SIG-M5 treated with dmso at 0.1 percent for 504 hours (cell line): ENCODE data around the gene CCN6.
"Not testable (repeated sequence)": the region's sequence is repeated elsewhere in the genome, so short reads cannot be mapped to it uniquely, and the experiment has no call there.

Experiments
- DNase-seq: peaks from one replicate; lab custom pipeline; 2025; ENCODE audit not compliant: unreplicated experiment; lab: John Stamatoyannopoulos, UW

CCN6 gene

DNA sequence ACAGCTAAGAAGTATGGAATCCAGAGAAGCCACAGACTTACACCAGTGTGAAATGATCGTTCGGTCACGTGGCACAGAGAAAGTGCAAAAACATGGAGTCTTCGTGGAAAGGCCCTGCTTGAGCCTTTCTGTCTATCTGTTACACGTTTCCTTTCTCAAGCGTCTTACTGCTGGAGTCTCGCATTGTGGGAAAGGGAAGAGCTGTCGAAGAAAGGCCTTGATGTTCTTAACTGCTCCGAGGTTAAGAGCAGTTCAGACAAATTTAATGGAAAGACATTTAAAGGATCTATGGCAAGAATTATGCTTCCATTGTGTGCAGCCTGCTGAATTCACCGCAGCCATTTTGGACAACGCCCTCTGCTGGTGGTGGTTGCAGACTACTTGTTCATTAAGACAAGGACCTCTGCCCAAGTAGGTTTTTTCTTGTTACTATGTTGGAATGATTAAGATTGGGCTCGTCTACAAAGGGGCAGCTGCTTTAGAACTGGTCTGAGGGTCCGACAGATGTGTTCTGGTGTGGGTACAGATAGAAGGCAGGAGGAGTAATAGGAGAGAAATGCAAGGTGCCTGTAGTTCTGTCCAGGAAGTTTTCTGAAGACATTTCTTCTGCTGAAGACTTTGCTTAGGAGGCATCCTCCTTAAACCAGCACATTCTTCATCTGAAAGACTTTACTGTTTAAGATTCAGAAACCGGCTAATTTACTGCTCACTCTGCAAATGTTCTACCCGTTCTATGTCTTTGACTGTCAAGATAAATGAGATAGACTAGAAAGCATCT lies 24.7 kb upstream of the CCN6 start:
- peak; percentile 62 for DNase-seq

GRCh38 chr6:112030206-112030960 lies 23.5 kb upstream of the CCN6 start:
- DNase-seq: no peak

DNA sequence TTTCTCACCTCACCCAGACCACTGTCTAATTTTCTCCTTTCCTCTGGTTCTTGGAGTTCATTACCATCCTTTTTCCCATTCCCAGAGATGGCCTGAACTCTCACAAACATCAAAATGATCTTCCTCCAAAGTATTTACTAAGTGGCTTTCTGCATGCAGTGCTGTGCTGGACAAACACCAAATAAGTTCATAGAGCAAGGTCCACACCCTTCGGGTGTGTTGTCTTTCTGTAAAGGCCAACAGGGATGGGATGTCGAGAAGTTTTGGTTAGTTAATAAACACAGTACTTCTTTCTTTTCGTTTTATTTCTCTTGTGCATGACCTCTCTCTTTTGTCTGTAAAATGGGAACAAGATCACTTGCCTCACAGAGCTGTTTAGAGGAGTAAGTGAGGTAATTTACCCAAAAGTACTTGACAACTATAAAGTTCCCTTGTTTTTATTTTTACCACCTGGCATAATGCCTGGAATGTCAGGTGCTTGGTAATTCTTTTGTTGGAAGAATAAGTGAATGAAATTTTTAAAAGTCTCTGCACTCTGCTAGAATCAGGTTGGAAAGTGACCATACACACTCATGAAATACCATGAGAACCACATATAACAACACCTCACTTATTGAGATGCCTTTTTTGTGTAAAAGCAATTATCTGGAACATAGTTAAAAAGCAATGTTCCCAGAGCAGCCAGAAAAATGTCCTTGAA lies 22.8 kb upstream of the CCN6 start:
- no peak for DNase-seq

DNA sequence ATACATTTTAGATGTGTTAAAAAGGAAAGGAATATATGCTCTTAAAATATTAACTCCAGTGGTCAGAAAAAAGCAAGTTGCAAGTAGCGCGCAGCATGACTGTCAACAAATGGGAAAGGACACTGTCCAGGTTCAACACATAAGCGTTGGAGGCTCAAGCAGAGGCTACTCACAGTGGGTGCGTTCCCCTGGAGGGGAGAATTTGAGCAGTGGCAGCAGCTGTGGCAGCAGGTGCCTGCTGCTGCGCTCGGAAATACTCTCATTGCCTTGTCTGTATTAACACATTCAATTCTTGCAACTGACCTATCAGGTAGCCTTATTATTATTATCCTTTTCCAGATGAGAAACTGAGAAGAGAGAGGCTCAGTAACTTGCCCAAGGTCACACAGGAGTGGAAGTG lies 21.9 kb upstream of the CCN6 start:
- DNase-seq: no peak

DNA sequence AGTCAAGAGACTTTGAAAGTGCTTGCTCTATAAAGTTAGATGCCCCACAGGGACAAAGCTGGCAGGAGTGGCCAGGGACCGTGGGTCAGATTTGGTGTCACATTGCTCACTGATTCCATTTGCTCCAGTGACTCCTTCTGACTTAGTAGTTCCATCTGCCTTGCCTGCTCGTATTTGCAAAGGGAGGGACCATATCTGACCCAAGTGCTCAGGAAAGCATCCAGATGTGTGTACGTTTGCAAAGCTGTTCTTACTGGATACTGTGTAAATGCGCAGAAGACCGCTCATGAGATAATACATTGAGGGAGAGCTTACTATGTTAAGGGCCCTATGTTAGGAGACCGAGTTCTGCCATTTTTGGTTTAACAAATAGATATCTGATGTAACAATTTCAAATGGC lies 21.2 kb upstream of the CCN6 start:
- DNase-seq: no peak

DNA sequence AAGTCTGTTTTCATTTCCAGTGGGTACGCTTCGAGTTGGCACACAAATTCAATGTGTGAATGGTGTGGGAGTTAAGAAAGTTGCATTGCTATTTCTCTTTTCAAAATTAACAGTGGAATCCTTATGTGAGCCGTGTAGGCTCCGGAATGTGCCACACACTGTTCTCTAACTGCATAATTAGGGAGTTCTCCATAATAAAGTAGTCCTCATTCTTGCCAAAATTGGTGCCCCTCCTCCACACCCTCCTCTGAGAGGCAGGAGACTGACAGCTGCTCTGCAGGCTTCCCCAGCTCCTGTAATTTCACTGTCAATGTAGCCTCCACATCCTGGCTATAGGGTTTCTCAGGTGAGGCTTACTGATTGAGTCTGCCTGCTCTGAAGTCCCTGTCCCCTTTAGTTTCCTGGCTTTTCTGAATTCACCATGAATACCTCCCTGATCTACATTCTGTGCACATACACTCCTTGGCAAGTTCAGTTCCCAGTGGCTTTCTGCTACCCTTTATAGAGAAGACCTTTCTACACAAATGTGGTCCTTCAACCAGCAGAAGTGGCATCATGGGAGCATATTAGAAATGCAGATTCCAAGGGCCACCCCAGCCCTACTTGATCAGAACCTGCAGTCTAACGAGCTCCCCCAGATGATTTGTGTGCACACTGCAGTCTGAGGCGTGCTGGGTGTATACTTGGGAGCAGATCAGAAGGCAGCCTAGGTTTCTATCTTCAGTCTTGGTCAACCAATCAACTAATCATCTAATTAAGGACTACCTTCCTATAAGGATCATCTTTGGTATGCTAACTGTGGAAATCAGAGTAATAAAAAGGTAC lies 19.9 kb upstream of the CCN6 start:
- DNase-seq: no peak

DNA sequence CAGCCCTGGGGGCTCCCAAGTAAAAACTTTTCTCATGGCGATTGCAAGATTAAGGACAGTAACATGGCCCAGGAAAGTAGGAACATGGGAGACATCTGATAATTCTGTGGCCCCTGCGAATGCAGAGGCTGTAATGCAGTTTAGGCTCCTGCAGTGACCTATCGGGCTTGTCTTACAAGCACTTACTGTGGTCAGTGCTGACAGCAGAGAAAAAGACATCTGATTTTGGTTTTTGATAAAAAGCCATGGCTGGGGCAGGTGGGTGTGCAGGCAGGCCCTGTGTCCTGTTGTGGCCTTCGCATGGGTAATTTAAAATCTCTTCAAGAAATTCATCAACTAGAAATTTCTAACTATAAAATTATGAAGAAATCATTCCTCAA lies 19.3 kb upstream of the CCN6 start:
- DNase-seq: no peak

- no peak for DNase-seq
Observed at GRCh38 chr6:112036088-112036637, 17.7 kb upstream of the CCN6 start.

- DNase-seq: no peak
Observed at GRCh38 chr6:112037783-112038216, 16.1 kb upstream of the CCN6 start.

GRCh38 chr6:112038268-112038667 lies 15.6 kb upstream of the CCN6 start:
- DNase-seq: no peak

DNA sequence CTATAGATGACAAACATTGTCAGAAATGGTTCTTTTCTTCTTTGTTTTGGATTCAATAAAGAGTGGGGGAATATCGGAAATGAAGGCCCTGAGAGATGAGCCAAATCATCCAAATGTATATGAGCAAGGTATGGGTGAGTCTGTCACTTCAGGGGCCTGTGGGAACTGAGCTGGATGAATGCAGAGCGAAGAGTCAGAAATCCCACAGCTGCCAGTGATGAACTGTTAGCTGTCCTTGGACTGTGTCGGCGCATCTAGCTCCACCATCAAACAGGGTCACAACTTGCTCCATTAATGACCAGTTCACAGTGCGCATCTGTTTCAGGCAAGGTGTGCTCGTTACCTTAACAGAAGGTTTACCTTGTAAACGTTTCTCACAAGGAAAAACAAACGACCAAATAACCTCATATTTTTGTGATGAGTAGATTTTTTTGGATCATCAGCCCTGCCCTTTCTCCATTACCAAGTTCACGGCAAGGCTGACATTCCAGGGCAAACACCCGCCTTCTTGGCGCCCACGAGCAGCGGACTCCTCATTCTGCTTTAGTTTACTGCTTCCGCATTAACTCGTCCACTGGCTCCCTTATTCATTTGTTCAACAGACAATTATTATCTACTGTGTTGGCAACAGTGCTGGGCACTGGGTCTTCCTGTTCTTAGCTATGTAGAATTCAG lies 15.0 kb upstream of the CCN6 start:
- DNase-seq: no peak

DNA sequence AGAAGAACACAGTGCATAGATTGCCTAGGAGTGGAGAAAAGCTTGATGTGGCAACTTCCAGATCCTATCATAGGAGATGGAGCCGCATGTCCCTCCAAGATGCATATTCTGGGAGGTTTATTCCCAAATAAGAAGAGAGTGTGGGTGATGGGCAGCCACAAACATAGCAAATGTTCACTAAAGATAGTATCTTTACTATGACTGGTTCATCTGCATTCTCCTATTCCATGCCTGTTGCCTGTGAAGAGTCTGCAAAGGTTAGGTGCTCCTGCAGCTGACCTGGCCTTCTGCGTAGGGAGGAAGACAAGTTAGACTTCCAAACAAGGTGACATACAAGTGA lies 14.5 kb upstream of the CCN6 start:
- no peak for DNase-seq

GRCh38 chr6:112040956-112041355 lies 12.9 kb upstream of the CCN6 start:
- DNase-seq: no peak

DNA sequence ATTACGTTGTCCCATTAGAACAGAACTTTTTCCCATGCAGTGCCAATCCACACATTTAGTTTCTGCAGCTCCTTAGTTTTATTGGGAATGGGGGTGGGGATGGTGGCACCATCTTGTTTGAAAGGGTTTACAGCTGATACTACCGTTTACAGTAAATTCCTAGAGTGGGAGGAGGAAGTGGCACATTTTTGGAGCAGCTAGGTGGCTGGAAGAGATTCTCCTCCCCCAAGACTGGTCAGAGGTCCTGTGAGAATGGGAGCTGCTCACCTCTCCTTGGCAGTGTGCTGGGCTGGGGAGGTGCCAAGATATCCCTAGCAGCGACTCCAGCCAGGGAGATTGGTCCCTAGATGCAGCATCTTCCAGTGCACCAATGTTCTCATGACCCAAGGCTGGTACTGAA lies 12.4 kb upstream of the CCN6 start:
- DNase-seq: no peak

GRCh38 chr6:112043032-112044007 lies 10.6 kb upstream of the CCN6 start:
- peak; percentile 89 for DNase-seq

DNA sequence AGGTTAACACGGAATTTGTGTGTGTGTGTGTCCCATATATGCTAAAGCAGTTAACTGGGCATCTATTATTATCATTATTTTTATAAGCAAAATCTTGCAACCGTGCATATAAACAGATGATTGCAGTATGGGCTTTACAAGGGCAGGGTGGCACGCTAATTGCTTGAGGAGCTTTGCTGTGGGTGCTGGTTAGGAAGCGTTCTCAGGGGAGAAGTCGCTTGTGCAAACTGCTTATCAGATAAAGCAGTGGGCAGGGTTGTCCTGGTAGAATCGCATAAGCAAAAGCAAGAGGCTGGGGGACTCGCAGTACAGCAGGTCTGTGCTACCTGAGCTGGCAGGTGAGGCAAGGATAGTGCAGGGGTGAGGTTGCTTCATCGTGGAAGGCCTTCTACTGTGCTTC lies 9.7 kb upstream of the CCN6 start:
- DNase-seq: no peak

- no peak for DNase-seq
Observed at GRCh38 chr6:112044856-112045255, 9.0 kb upstream of the CCN6 start.

DNA sequence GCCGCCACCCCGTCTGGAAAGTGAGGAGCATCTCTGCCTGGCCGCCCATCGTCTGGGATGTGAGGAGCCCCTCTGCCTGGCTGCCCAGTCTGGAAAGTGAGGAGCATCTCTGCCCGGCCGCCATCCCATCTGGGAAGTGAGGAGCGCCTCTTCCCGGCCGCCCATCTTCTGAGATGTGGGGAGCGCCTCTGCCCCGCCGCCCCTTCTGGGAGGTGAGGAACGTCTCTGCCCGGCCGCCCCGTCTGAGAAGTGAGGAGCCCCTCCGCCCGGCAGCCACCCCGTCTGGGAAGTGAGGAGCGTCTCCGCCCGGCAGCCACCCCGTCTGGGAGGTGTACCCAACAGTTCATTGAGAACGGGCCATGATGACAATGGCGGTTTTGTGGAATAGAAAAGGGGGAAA lies 6.4 kb upstream of the CCN6 start:
- not testable (repeated sequence) for DNase-seq
